WTC11 (cell line): ENCODE data around the gene TAS1R1. TPM values are rescaled to one million over a fixed set of nuclear protein-coding genes. Genes with fewer than 3 reads are reported as not detected.

ENCODE experiments used
- ATAC-seq: fragments of 200-7000 bp; cut with Tn5 transposase; 2 replicates; pipeline ENCODE4 v1.10.0; 2021; ENCODE audit warnings: mild to moderate bottlenecking, moderate library complexity
- CTCF ChIA-PET: fragments of 300-600 bp; sonication (Branson Sonifier 250); formaldehyde crosslinking; loops from one replicate; lab custom pipeline; 2021; ENCODE audit warnings: antibody characterized with exemption; lab: Charles Lee
- POLR2A ChIA-PET: fragments of 350-600 bp; sonication (Branson Sonifier 250); formaldehyde crosslinking; loops from one replicate; lab custom pipeline; 2021; ENCODE audit warnings: antibody characterized with exemption; lab: Charles Lee
- DNase-seq: peaks from one replicate; pipeline ENCODE4 v3.0.0; 2021; ENCODE audit warnings: low spot score
- H3K27ac Mint-ChIP-seq: 2 replicates; pipeline ENCODE4 v1.8.0; 2021; ENCODE audit warnings: mixed read lengths
- H3K27me3 Mint-ChIP-seq: 2 replicates; pipeline ENCODE4 v1.8.0; 2021; ENCODE audit warnings: low read depth, mild to moderate bottlenecking, moderate library complexity, mixed read lengths
- H3K36me3 Mint-ChIP-seq: 2 replicates; pipeline ENCODE4 v1.8.0; 2021; ENCODE audit warnings: mixed read lengths
- H3K4me1 Mint-ChIP-seq: 2 replicates; pipeline ENCODE4 v1.8.0; 2022; ENCODE audit warnings: mixed read lengths
- H3K4me3 Mint-ChIP-seq: 2 replicates; pipeline ENCODE4 v1.8.0; 2021; ENCODE audit warnings: mild to moderate bottlenecking, moderate library complexity, mixed read lengths
- H3K9me3 Mint-ChIP-seq: 2 replicates; pipeline ENCODE4 v1.8.0; 2021; ENCODE audit warnings: mixed read lengths
- AFF4 ChIP-seq: sonication (generic); formaldehyde crosslinking; IDR thresholded peaks from 2 replicates; pipeline ENCODE4 v1.8.1; 2023; ENCODE audit warnings: mild to moderate bottlenecking, missing genetic modification reagents, borderline replicate concordance
- CREM ChIP-seq: sonication (generic); formaldehyde crosslinking; IDR thresholded peaks from 2 replicates; pipeline ENCODE4 v1.8.1; 2022; ENCODE audit warnings: mild to moderate bottlenecking, missing genetic modification reagents, moderate library complexity
- CTCF ChIP-seq: fragments of 200-600 bp; IDR thresholded peaks from 2 replicates; pipeline ENCODE4 v1.8.0; 2022; ENCODE audit warnings: antibody characterized with exemption
- ELF4 ChIP-seq: sonication (generic); formaldehyde crosslinking; IDR thresholded peaks from 2 replicates; pipeline ENCODE4 v1.8.1; 2022; ENCODE audit warnings: low read depth, mild to moderate bottlenecking, moderate library complexity, missing genetic modification reagents
- ETV6 ChIP-seq: sonication (generic); formaldehyde crosslinking; IDR thresholded peaks from 2 replicates; pipeline ENCODE4 v1.8.1; 2022; ENCODE audit warnings: mild to moderate bottlenecking, missing genetic modification reagents
- GTF2I ChIP-seq: fragments of 250-450 bp; sonication (Bioruptor Pico); conservative IDR thresholded peaks from 2 replicates; pipeline ENCODE4 v1.4.0; 2021; ENCODE audit warnings: mild to moderate bottlenecking
- HMGA2 ChIP-seq: fragments of 250-450 bp; sonication (Bioruptor Pico); IDR thresholded peaks from 2 replicates; pipeline ENCODE4 v1.4.0; 2021; ENCODE audit warnings: mild to moderate bottlenecking, moderate library complexity
- IRF1 ChIP-seq: sonication (generic); formaldehyde crosslinking; IDR thresholded peaks from 2 replicates; pipeline ENCODE4 v1.8.0; 2023; ENCODE audit warnings: missing genetic modification reagents
- JAZF1 ChIP-seq: fragments of 250-450 bp; sonication (Bioruptor Pico); IDR thresholded peaks from 2 replicates; pipeline ENCODE4 v1.9.0; 2021; ENCODE audit warnings: moderate library complexity, mild to moderate bottlenecking, inconsistent platforms
- MLX ChIP-seq: sonication (generic); formaldehyde crosslinking; IDR thresholded peaks from 2 replicates; pipeline ENCODE4 v1.8.1; 2023; ENCODE audit warnings: mild to moderate bottlenecking, missing genetic modification reagents, moderate library complexity
- NFE2L1 ChIP-seq: sonication (generic); formaldehyde crosslinking; IDR thresholded peaks from 2 replicates; pipeline ENCODE4 v1.8.1; 2023; ENCODE audit warnings: missing genetic modification reagents
- NFYB ChIP-seq: sonication (generic); formaldehyde crosslinking; conservative IDR thresholded peaks from 2 replicates; pipeline ENCODE4 v1.8.0; 2022; ENCODE audit warnings: low read depth, missing genetic modification reagents
- NR2C2 ChIP-seq: sonication (generic); formaldehyde crosslinking; IDR thresholded peaks from 2 replicates; pipeline ENCODE4 v1.8.0; 2022; ENCODE audit warnings: mild to moderate bottlenecking, missing genetic modification reagents
- NR3C1 ChIP-seq: sonication (generic); formaldehyde crosslinking; conservative IDR thresholded peaks from 2 replicates; pipeline ENCODE4 v1.8.1; 2023; ENCODE audit warnings: low read depth, mild to moderate bottlenecking, missing genetic modification reagents
- SMAD3 ChIP-seq: sonication (generic); formaldehyde crosslinking; IDR thresholded peaks from 2 replicates; pipeline ENCODE4 v1.8.0; 2022; ENCODE audit warnings: missing genetic modification reagents, mild to moderate bottlenecking, borderline replicate concordance
- ZBTB43 ChIP-seq: sonication (generic); formaldehyde crosslinking; IDR thresholded peaks from 2 replicates; pipeline ENCODE4 v1.8.1; 2023; ENCODE audit warnings: mild to moderate bottlenecking, missing genetic modification reagents
- ZMAT4 ChIP-seq: fragments of 250-450 bp; sonication (Bioruptor Pico); IDR thresholded peaks from 2 replicates; pipeline ENCODE4 v1.9.0; 2021; ENCODE audit warnings: mild to moderate bottlenecking
- ZNF138 ChIP-seq: sonication (generic); formaldehyde crosslinking; conservative IDR thresholded peaks from 2 replicates; pipeline ENCODE4 v1.8.1; 2022; ENCODE audit warnings: mild to moderate bottlenecking, moderate library complexity, missing genetic modification reagents
- ZNF317 ChIP-seq: sonication (generic); formaldehyde crosslinking; IDR thresholded peaks from 2 replicates; pipeline ENCODE4 v1.8.1; 2023; ENCODE audit warnings: low read depth, mild to moderate bottlenecking, moderate library complexity, missing genetic modification reagents, borderline replicate concordance
- ZNF423 ChIP-seq: fragments of 250-450 bp; sonication (Bioruptor Pico); IDR thresholded peaks from 2 replicates; pipeline ENCODE4 v2.1.2; 2022; ENCODE audit warnings: mild to moderate bottlenecking, moderate library complexity
- ZNF425 ChIP-seq: fragments of 250-450 bp; sonication (Bioruptor Pico); conservative IDR thresholded peaks from 2 replicates; pipeline ENCODE4 v1.9.0; 2021; ENCODE audit warnings: mild to moderate bottlenecking
- ZNF512 ChIP-seq: sonication (generic); formaldehyde crosslinking; IDR thresholded peaks from 2 replicates; pipeline ENCODE4 v1.8.1; 2022; ENCODE audit warnings: missing genetic modification reagents, borderline replicate concordance
- total RNA-seq: library from RNA; stranded (reverse); gene quantifications from 3 replicates; pipeline ENCODE4 v1.2.3, GENCODE V29; 2021

Gene TAS1R1
- total RNA-seq, 1 experiment from 2014 or later = 0.11 TPM

GRCh38 chr1:6509919-6510291 is 45.2 kb upstream of the TAS1R1 start:
- H3K4me1 Mint-ChIP-seq = no peaks in the 10 kb centered on the region
- H3K36me3 Mint-ChIP-seq = no peaks in the 10 kb centered on the region
- H3K27me3 Mint-ChIP-seq = no peaks in the 10 kb centered on the region
- TF ChIP-seq CREM (CRISPR knock-in tag) = no peak
- TF ChIP-seq ZNF138 = no peak
- TF ChIP-seq GTF2I (CRISPR knock-in tag) = no peak
- no peak for TF ChIP-seq AFF4 (CRISPR knock-in tag)
- TF ChIP-seq IRF1 (CRISPR knock-in tag) = no peak
- TF ChIP-seq NR3C1 = no peak
- TF ChIP-seq NR2C2 = no peak
- TF ChIP-seq NFYB = no peak
- TF ChIP-seq ZNF317 (CRISPR knock-in tag) = no peak
- no peak overlapping the region for H3K4me3 Mint-ChIP-seq
- DNase-seq (no peak), ATAC-seq (no peak)
- ChIA-PET POLR2A (interaction anchor here (0.9 kb wide), 1 partner anchor 33 kb away, joined by 3 read pairs; no protein-coding TSS in a partner anchor), CTCF (interaction anchor here (1.0 kb wide), 1 partner anchor 33 kb away, joined by 3 read pairs; no protein-coding TSS in a partner anchor)
- no peak overlapping the region; the same call in 1 of the 2 replicates for H3K27ac Mint-ChIP-seq
- H3K9me3 Mint-ChIP-seq = no peaks in the 10 kb centered on the region

- ChIA-PET POLR2A (interaction anchor here (0.9 kb wide), 1 partner anchor 32 kb away, joined by 3 read pairs; no protein-coding TSS in a partner anchor), CTCF (interaction anchor here (1.0 kb wide), 1 partner anchor 33 kb away, joined by 3 read pairs; no protein-coding TSS in a partner anchor)
- Mint-ChIP-seq H3K4me3 (no peak overlapping the region), H3K27ac (no peak overlapping the region), H3K36me3 (no peaks in the 10 kb centered on the region), H3K9me3 (no peaks in the 10 kb centered on the region), H3K4me1 (no peaks in the 10 kb centered on the region), H3K27me3 (no peaks in the 10 kb centered on the region)
- no peak for DNase-seq
- ATAC-seq = no peak
- no peak for TF ChIP-seq NFE2L1 (CRISPR knock-in tag)
- no peak for TF ChIP-seq MLX
- no peak for TF ChIP-seq ZMAT4
- TF ChIP-seq ZNF423 = no peak
- no peak for TF ChIP-seq CREM (CRISPR knock-in tag)
- no peak for TF ChIP-seq SMAD3
- no peak for TF ChIP-seq ZNF317 (CRISPR knock-in tag)
- no peak for TF ChIP-seq ETV6 (CRISPR knock-in tag)
- no peak for TF ChIP-seq HMGA2 (CRISPR knock-in tag)
- TF ChIP-seq ZBTB43 (CRISPR knock-in tag) = no peak
- no peak for TF ChIP-seq IRF1 (CRISPR knock-in tag)
- TF ChIP-seq ELF4 = no peak
- no peak for TF ChIP-seq ZNF425
- no peak for TF ChIP-seq ZNF512 (CRISPR knock-in tag)
- TF ChIP-seq CTCF = no peak
- TF ChIP-seq JAZF1 (CRISPR knock-in tag) = no peak
Measured at GRCh38 chr1:6510493-6510892, 44.6 kb upstream of the TAS1R1 start.
